ENCODE data around the gene DSG2. TPM values are rescaled to one million over a fixed set of nuclear protein-coding genes. Genes with fewer than 3 reads are reported as not detected.

Gene DSG2
- total RNA-seq, 4 donors from 2014 or later, result 1.2 to 6.2 (median 2.9) TPM

- no peak for DNase-seq (ENCODE audit: extremely low spot score)
- H3K36me3 ChIP-seq, result no peaks in the 10 kb centered on the region
- TF ChIP-seq POLR2A (IDR thresholded peaks at IDR 0.05; ENCODE audit: low read depth) (no peak), CTCF (IDR thresholded peaks at IDR 0.05) (no peak), POLR2AphosphoS5 (IDR thresholded peaks at IDR 0.05) (no peak), EP300 (IDR thresholded peaks at IDR 0.05) (no peak)
- no peaks in the 10 kb centered on the region for H3K27me3 ChIP-seq
- no peaks in the 10 kb centered on the region for H3K4me1 ChIP-seq
- WGBS, result 73% methylated on average over 10 of the region's 10 CpGs
- H3K27ac ChIP-seq (replicated peaks in 1 of 4), result no peak overlapping the region
- intact Hi-C loops (cut with DNase I), result no loop called here
- peaks cover 0 to 3% (median 0%) of the 10 kb centered on the region in 4 donors for H3K9me3 ChIP-seq
- H3K4me3 ChIP-seq, result no peak overlapping the region
These were observed 94.7 kb downstream of the DSG2 start for GRCh38 chr18:31592506-31593157.

- intact Hi-C loops (cut with DNase I), result no loop called here
These were observed 97.3 kb downstream of the DSG2 start for GRCh38 chr18:31595121-31595771.

GRCh38 chr18:31596081-31596872 is 98.3 kb downstream of the DSG2 start:
- Histone ChIP-seq H3K4me3 (no peak overlapping the region), H3K27ac (replicated peaks in 1 of 4) (no peak overlapping the region), H3K9me3 (peaks cover 0 to 3% (median 0%) of the 10 kb centered on the region in 4 donors), H3K4me1 (no peaks in the 10 kb centered on the region), H3K27me3 (no peaks in the 10 kb centered on the region), H3K36me3 (no peaks in the 10 kb centered on the region)
- WGBS, result 90% methylated on average over 9 of the region's 9 CpGs
- intact Hi-C loops (cut with DNase I), result no loop called here
- TF ChIP-seq EP300 (IDR thresholded peaks at IDR 0.05) (no peak), CTCF (IDR thresholded peaks at IDR 0.05) (no peak), POLR2A (IDR thresholded peaks at IDR 0.05; ENCODE audit: low read depth) (no peak), POLR2AphosphoS5 (IDR thresholded peaks at IDR 0.05) (no peak)
- DNase-seq (ENCODE audit: extremely low spot score), result no peak

More at GRCh38 chr18:31595121-31595771, 97.3 kb downstream of the DSG2 start:
- no peak overlapping the region for H3K4me3 ChIP-seq
- no peaks in the 10 kb centered on the region for H3K27me3 ChIP-seq
- TF ChIP-seq CTCF (IDR thresholded peaks at IDR 0.05), result no peak
- no peak for TF ChIP-seq EP300 (IDR thresholded peaks at IDR 0.05)
- TF ChIP-seq POLR2AphosphoS5 (IDR thresholded peaks at IDR 0.05), result no peak
- no peak for TF ChIP-seq POLR2A (IDR thresholded peaks at IDR 0.05; ENCODE audit: low read depth)
- DNase-seq (ENCODE audit: extremely low spot score), result no peak
- H3K27ac ChIP-seq (replicated peaks in 1 of 4), result no peak overlapping the region
- 76% methylated on average over 5 of the region's 5 CpGs for WGBS
- H3K9me3 ChIP-seq, result peaks cover 0 to 3% (median 0%) of the 10 kb centered on the region in 4 donors
- no peaks in the 10 kb centered on the region for H3K36me3 ChIP-seq
- no peaks in the 10 kb centered on the region for H3K4me1 ChIP-seq

- no peak for TF ChIP-seq POLR2AphosphoS5 (IDR thresholded peaks at IDR 0.05)
- TF ChIP-seq EP300 (IDR thresholded peaks at IDR 0.05), result no peak
- TF ChIP-seq POLR2A (IDR thresholded peaks at IDR 0.05; ENCODE audit: low read depth), result no peak
- TF ChIP-seq CTCF (IDR thresholded peaks at IDR 0.05), result no peak
- WGBS, result 94% methylated on average over 13 of the region's 13 CpGs
- Histone ChIP-seq H3K9me3 (peaks cover 0 to 3% (median 0%) of the 10 kb centered on the region in 4 donors), H3K27me3 (no peaks in the 10 kb centered on the region), H3K4me3 (no peak overlapping the region), H3K27ac (replicated peaks in 1 of 4) (no peak overlapping the region), H3K36me3 (no peaks in the 10 kb centered on the region), H3K4me1 (no peaks in the 10 kb centered on the region)
- DNase-seq (ENCODE audit: extremely low spot score), result no peak
- intact Hi-C loops (cut with DNase I), result no loop called here
These were observed 100.2 kb downstream of the DSG2 start for GRCh38 chr18:31598021-31598805.

Measured in esophagus muscularis mucosa (tissue), 4 donors.